LNCaP clone FGC (cell line): ENCODE measurements around the gene CDC42EP4.

Experiments
- DNase-seq: peaks from one replicate; pipeline ENCODE4 v3.0.0-alpha.2; 2011; ENCODE audit warnings: low read depth
- H3K4me3 ChIP-seq: 2 replicates; pipeline ENCODE4 v1.5.1; 2011; ENCODE audit warnings: mild to moderate bottlenecking, low read depth, low read length, control low read depth
- CTCF ChIP-seq: IDR thresholded peaks from 2 replicates; pipeline ENCODE4 v1.5.1; 2012; ENCODE audit warnings: mild to moderate bottlenecking; ENCODE audit not compliant: control insufficient read depth, insufficient read depth; ENCODE audit errors: extremely low read depth

CDC42EP4 gene

GRCh38 chr17:73343739-73344454 lies 32.1 kb upstream of the CDC42EP4 start:
- no peak for TF ChIP-seq CTCF
- H3K4me3 ChIP-seq = no peak overlapping the region
- no peak for DNase-seq

DNA sequence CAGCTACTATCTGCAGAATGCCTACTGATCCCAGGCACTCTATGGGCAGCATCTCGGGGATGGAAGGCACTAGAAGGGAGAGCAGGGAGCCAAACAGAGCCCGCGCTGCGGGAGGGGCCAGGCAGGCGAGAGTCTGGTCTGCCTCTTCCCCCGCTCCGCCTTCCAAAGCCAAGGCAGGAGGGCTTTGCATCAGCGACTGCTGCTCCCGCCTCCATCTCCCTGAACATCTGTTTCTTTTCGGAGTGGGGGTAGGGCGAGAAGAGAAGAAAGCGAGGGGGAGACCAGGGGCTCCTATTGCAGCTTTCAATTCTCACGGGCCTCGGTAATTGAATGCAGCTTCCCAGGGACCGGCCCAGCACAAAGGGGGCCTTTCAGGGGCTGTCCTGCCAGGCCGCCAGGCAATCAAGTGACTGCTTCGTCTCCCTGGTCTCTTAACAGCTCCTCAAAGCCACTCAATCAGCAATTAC lies 31.4 kb upstream of the CDC42EP4 start:
- H3K4me3 ChIP-seq = no peak overlapping the region
- TF ChIP-seq CTCF = no peak
- DNase-seq = no peak

- no peak overlapping the region for H3K4me3 ChIP-seq
- TF ChIP-seq CTCF = no peak
- DNase-seq = no peak
These were observed 30.9 kb upstream of the CDC42EP4 start for GRCh38 chr17:73342541-73343167.

DNA sequence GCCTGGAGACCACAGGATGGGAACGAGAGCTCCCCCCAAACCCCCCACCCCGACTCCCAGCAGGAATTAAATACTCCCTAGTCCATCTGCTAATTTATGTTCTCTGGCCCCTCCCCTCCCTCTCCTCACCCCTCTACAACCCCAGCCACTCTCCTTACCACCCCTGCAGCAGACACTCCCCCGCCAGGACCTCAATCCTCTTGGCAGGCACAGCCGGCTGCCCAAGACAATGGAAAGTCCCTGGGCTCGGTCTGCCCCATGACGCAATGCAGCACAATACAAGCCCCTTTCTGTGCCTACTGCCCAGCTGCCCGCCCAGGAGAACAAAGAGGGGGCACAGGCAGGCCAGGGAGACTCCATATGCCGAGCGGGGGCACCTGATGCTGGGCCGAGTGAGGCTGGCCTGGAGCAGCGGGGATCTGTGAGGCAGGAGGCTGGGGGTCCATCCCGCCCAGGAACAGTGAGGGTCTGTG lies 30.3 kb upstream of the CDC42EP4 start:
- H3K4me3 ChIP-seq = no peak overlapping the region
- DNase-seq = no peak
- no peak for TF ChIP-seq CTCF

DNA sequence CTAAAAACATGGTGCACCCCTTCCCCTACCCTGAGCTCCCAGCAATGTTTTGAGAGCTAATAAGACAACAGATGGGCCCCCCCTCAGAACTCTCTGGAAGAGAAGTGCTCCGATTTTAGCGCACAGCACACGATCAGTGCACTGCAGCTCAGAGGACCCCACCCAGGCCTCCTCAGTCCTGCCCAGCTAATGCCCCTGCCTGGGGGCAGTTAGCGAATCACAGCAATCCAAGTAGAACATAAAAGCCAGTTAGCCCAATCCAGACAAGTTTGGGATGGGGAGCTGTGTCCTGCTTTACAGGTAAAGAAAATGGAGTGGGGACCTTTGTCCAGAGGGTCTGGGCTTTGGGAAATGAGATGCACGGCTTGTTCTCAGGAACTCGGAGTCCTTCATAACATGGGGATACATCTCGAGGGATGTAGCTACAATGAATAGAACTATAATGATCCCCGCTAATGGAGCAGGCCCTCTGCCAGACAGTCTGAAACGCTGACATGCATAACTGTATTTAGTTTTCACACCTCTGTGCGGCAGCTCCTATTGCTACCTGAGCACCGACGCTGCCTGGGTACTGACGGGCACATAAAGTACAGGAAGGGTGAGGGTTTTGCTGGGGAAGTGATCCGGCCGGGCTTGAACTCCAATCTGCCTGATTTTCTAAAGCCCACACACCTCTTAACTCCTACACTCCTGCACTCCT lies 29.7 kb upstream of the CDC42EP4 start:
- DNase-seq = no peak
- TF ChIP-seq CTCF = no peak
- no peak overlapping the region for H3K4me3 ChIP-seq

DNA sequence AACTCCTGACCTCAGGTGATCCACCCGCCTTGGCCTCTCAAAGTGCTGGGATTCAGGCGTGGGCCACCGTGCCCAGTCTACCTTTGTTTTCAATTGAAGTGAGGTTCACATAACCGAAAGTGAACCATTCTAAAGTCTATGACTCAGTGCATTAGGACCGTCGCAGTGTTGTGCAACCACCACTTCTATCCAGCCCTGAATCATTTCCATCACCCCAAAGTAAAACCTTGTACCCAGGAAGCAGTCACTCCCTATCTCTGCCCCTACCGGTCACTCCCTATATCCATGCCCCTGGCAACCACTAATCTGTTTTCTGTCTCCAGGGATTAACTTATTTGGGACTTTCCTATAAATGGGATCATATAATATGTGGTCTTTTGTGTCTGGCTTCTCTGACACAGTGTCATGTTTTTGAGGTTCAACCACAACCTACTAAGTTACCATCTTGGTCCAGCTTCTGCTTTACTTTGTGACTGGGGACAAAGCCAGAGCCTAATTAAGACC lies 28.3 kb upstream of the CDC42EP4 start:
- no peak for TF ChIP-seq CTCF
- no peak for DNase-seq
- H3K4me3 ChIP-seq = no peak overlapping the region
